GM19455 (cell line): Measurements from ENCODE around the gene GRIN1.

Experiments used
- ATAC-seq: cut with Tn5 transposase; IDR thresholded peaks from one replicate; pipeline ENCODE4 v1.9.1; 2021; ENCODE audit not compliant: unreplicated experiment

GRIN1 gene

DNA sequence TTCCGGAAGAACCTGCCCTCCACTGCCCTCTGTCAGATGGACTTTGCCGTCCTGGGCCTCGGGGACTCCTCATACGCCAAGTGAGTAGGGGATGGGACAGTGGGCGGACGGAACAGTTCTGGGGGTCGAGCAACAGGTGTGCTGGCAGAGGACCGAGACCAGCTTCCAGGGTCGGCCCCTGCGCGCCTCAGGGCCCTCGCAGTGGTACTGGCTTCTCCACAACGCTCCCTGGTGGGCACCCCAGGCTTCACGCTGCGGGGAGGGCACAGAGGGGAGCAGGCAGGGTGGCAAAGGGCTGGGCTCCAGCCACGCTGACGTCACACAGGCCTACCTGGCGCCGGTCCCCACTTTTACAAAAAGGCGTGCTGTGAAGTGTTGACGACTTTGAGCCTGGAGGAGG, 73.6 kb downstream of the GRIN1 start:
- ATAC-seq: no peak

DNA sequence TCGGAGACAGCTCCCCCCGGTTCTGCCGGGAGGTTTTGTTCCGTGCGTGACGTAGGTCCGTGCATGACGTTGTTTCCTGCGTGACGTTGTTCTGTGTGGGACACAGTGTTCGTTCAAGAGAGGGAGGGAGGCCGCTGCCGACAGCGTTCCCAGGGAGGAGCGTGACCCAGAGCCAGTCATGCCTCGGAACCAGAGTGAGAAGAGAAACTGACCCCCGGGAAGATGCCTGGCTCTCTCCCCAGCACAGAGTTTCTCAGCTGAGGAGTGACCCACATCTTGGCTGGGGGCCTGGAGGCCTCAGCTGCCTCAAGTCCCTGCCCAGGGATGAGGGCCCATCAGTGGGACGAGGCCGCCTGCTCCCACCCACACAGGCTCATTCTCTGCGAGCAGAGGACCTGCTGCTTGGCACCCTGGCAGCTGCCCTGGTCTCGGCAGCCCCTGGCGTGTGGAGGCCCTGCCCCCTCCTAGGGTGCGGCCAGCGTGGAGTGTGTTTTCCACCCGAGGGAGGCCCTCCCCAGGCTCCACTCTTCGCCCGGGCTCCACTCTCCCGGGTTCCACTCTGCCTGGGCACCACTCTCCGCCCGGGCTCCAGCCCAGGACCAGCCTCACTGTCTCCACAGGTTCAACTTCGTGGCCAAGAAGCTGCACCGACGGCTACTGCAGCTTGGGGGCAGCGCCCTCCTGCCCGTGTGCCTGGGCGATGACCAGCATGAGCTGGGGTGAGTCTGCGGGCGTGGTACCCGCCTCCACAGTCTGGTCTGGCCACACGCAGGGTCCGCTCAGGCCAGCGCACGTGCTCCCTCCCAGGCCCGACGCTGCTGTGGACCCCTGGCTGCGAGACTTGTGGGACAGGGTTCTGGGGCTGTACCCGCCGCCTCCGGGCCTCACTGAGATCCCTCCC, 74.5 kb downstream of the GRIN1 start:
- no peak for ATAC-seq

DNA sequence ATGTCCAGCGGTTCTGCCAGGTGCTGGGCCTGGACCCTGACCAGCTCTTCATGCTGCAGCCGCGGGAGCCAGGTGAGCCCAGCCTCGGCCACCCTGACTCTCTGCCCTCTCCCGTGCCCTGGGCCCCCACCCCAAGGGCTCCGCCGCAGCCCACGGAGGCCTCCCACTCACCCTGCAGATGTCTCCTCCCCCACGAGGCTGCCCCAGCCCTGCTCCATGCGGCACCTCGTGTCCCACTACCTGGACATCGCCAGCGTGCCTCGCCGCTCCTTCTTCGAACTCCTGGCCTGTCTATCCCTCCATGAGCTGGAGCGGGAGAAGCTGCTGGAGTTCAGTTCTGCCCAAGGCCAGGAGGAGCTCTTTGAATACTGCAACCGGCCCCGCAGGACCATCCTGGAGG, 75.7 kb downstream of the GRIN1 start:
- no peak for ATAC-seq

DNA sequence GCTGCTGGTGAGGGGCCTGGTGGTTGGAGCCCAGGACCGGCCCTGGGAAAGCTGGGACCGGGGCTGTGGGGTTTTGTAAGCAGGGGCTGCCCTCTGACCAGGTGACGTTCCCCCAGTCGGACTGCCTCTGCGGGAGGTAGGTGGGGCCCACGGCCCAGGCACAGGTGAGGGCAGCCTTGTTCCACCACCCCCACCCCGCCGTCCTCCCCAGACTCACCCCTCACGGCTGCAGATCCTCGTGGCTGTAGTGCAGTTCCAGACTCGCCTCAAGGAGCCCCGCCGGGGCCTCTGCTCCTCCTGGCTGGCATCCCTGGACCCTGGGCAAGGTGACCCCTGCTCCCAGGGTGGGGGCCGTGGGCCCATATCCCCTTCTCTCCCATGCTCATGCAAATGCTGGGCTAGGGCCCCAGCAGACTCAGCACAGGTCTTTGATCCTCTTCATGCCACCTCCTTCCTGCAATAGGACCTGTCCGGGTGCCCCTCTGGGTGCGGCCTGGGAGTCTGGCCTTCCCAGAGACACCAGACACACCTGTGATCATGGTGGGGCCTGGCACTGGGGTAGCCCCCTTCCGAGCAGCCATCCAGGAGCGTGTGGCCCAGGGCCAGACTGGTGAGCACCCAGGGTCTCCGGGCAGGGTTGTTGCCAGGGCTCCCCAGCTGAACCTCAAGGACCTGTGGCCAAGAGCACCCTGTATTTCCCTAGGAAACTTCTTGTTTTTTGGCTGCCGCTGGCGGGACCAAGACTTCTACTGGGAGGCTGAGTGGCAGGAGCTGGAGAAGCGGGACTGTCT, 76.4 kb downstream of the GRIN1 start:
- no peak for ATAC-seq

DNA sequence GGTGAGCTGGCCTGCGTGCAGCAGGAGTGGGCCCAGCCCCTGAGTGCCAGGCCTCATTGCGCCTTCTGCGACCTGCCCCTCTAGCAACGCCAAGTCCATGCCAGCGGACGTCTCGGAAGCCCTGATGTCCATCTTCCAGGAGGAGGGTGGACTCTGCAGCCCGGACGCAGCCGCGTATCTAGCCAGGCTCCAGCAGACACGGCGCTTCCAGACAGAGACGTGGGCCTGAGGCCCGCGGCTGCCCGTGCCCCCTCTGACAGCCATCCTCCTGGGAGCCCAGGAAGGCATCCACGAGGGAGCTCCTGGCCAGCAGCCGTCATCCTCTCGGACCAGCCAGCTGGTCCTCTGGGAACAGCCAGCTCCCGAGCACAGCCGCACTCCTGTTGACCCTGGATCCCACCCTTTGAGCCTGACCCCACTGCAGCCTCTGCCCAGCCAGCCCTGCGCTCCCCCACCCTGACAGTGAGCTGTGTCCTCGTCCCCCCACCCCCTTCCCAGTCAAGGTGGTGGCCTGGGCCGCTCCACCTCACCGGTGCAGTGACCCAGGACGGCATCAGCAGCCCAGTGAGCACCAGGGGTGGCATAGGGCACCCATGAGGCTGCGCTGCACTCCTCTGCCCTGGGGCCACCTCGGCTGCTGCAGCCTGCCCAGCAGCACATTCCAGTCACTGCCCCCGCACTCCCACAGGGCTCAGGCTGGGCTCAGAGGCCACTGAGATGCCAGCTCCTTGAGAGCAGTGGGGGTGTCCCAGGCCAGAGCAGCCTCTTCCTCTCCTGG, 77.4 kb downstream of the GRIN1 start:
- ATAC-seq: no peak

DNA sequence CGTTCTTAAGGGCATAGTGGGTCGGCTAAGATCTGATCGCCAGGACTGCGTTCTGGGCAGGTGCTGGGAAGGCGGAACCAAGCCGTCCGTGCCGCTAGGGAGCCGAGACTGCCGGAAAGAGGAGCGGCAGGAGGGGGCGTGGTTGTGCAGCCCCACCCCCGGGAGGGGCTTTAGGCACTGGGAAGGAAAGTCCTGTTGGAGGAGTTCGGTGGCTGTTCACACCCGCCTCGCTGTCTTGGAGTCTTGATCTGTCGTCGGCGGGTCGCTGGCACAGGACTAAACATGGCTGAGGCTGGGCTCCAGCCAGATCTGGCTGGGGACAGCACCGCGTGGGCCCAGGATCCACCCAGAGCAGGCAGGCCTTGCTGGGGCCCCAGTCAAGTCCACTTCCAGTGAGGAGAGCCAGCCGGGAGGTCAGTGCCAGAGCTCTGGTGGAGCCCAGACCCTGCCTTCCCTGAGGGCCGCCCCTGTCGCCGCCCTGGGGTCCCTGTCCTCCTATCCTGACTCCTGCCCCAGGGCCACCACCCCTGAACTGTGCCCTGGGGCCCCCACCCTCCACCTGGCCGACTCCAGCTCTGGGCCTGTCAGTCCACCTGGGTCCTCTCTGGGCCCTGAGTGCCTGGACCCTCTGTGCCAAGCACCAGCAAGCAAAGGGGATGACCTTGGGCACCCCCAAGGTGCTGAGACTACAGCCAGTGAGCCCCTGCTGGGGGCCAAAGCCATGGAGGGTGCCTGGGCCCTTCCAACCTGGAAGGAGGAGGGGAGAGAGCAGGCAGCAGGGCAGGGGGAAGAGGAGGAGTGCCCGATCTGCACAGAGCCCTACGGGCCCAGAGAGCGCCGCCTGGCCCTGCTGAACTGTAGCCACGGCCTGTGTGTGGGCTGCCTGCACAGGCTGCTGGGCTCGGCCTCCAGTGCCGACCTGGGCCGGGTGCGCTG, 78.6 kb downstream of the GRIN1 start:
- no peak for ATAC-seq

DNA sequence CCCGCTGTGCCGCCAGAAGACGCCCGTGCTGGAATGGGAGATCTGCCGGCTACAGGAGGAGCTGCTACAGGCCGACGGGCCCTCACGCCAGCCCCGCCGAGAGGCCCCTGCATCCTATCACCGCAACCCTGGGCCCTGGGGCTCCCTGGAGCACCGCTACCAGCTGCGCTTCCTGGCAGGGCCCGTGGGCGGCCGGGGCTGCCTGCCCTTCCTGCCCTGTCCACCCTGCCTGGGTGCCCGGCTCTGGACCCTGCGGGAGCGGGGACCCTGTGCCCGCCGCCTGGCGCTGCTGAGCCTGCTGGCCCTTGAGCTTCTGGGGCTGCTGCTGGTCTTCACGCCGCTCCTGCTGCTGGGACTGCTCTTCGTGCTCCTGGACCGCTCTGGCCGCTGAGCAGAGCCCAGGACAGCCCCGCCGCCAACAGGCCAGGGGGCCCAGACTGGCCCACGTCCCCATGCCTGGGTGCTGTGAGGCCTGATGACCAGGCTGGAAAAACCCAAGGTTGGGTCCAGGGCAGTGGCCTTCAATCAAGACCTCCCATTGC, 79.3 kb downstream of the GRIN1 start:
- no peak for ATAC-seq
